GM21390 (cell line): ENCODE results near the gene CRIP2.

ENCODE experiments used
- ATAC-seq: cut with Tn5 transposase; IDR thresholded peaks from one replicate; pipeline ENCODE4 v1.9.1; 2021; ENCODE audit not compliant: unreplicated experiment

CRIP2 gene

GRCh38 chr14:105526776-105527380 lies 52.3 kb downstream of the CRIP2 start:
- no peak for ATAC-seq

GRCh38 chr14:105527381-105527825 lies 52.8 kb downstream of the CRIP2 start:
- no peak for ATAC-seq

GRCh38 chr14:105527826-105528585 lies 53.4 kb downstream of the CRIP2 start:
- no peak for ATAC-seq

- ATAC-seq, result no peak
Measured at GRCh38 chr14:105528586-105529318, 54.1 kb downstream of the CRIP2 start.

- no peak for ATAC-seq
Measured at GRCh38 chr14:105529319-105529568, 54.6 kb downstream of the CRIP2 start.
